Fibroblast of mammary gland (primary cell): ENCODE data around the gene PCDHA11.
"Not testable (repeated sequence)": the region's sequence is repeated elsewhere in the genome, so short reads cannot be mapped to it uniquely, and the experiment has no call there.

Experiments used
- DNase-seq: peaks from one replicate; pipeline ENCODE4 v3.0.0-alpha.2; 2010; ENCODE audit warnings: low read depth
- H3K4me3 ChIP-seq: 2 replicates; pipeline ENCODE4 v1.5.1; 2011; ENCODE audit warnings: low read depth, mild to moderate bottlenecking, low read length, moderate library complexity; ENCODE audit not compliant: control insufficient read depth
- TF ChIP-seq, protein P1 (sequence below): conservative IDR thresholded peaks from 2 replicates; pipeline ENCODE4 v1.5.1; 2011; ENCODE audit warnings: low read depth, low read length, inconsistent platforms; ENCODE audit not compliant: control insufficient read depth, insufficient read depth

PCDHA11 gene

DNA sequence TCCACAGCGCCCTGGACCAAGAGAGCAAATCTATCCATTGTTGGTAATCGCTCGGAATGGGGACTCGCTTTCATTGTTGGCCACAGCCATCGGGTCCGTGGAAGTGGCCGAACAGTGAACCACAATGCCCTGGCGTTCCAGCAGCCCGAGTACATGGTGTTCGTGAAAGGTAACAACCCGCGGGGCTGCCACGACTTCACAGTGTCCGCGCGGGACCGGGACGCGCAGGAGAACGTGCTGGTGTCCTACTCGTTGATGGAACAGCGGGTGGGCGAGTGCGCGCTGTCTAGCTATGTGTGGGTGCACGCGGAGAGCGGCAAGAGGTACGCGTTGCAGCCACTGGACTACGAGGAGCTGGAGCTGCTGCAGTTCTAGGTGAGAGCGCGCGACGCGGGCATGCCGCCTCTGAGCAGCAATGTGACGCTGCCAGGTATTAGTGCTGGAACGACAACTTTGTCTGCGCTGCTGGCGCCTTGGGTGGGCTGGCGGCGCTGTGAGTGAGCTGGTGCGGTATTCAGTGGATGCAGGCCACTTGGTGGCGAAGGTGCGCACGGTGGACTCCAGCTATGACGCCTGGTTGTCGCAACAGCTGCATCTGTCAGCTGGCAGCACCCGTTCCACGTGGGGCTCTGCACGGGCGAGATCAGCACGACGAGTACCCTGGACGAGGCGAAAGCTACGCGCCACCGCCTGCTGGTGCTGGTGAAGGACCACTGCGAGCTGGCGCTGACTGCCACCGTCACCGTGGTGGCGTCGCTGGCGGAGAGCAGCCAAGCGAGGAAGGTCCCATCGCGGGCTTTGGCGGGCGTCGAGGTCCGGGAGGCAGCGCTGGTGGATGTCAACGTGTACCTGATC, 6.1 kb upstream of the PCDHA11 start:
- no peak overlapping the region for H3K4me3 ChIP-seq
- no peak for DNase-seq
- TF ChIP-seq, protein P1, sequence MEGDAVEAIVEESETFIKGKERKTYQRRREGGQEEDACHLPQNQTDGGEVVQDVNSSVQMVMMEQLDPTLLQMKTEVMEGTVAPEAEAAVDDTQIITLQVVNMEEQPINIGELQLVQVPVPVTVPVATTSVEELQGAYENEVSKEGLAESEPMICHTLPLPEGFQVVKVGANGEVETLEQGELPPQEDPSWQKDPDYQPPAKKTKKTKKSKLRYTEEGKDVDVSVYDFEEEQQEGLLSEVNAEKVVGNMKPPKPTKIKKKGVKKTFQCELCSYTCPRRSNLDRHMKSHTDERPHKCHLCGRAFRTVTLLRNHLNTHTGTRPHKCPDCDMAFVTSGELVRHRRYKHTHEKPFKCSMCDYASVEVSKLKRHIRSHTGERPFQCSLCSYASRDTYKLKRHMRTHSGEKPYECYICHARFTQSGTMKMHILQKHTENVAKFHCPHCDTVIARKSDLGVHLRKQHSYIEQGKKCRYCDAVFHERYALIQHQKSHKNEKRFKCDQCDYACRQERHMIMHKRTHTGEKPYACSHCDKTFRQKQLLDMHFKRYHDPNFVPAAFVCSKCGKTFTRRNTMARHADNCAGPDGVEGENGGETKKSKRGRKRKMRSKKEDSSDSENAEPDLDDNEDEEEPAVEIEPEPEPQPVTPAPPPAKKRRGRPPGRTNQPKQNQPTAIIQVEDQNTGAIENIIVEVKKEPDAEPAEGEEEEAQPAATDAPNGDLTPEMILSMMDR: no peak

DNA sequence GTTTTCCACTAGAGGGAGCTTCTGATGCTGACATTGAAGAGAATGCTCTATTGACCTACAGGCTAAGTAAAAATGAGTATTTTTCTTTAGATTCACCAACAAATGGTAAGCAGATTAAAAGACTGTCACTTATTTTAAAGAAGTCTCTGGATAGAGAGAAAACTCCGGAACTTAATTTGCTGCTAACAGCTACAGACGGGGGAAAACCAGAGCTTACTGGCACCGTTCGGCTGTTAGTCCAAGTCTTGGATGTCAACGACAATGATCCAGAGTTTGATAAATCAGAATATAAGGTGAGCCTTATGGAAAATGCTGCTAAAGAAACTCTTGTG, 764 bp downstream of the PCDHA11 start:
- TF ChIP-seq, protein P1: peak; percentile 29
- H3K4me3 ChIP-seq: no peak overlapping the region
- peak; percentile 19 for DNase-seq

DNA sequence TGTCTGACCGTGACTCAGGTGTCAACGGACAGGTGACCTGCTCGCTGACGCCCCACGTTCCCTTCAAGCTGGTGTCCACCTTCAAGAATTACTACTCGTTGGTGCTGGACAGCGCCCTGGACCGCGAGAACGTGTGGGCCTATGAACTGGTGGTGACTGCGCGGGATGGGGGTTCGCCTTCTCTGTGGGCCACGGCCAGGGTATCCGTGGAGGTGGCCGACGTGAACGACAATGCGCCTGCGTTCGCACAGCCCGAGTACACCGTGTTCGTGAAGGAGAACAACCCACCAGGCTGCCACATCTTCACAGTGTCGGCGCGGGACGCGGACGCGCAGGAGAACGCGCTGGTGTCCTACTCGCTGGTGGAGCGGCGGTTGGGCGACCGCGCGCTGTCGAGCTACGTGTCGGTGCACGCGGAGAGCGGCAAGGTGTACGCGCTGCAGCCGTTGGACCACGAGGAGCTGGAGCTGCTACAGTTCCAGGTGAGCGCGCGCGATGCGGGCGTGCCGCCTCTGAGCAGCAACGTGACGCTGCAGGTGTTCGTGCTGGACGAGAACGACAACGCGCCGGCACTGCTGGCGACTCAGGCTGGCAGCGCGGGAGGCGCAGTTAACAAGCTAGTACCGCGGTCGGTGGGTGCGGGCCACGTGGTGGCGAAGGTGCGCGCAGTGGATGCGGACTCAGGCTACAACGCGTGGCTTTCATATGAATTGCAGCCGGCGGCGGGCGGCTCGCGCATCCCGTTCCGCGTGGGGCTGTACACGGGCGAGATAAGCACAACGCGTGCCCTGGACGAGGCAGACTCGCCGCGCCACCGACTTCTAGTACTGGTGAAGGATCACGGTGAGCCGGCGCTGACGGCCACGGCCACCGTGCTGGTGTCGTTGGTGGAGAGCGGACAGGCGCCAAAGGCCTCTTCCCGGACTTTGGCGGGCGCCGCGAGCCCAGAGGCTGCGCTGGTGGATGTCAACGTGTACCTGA, 1.8 kb downstream of the PCDHA11 start:
- no peak for DNase-seq
- TF ChIP-seq, protein P1: no peak
- H3K4me3 ChIP-seq: no peak overlapping the region

- H3K4me3 ChIP-seq: no peak within 1 kb of the TSS
- TF ChIP-seq, protein P1: no peak
- DNase-seq: no peak
These were observed 6.6 kb downstream of the PCDHA11 start, which contains the start of gene PCDHA12 for GRCh38 chr5:140875085-140876065. Gene PCDHA12 (plus strand): TSS chr5:140875308. CDS start chr5:140875473, 165 bp downstream.

DNA sequence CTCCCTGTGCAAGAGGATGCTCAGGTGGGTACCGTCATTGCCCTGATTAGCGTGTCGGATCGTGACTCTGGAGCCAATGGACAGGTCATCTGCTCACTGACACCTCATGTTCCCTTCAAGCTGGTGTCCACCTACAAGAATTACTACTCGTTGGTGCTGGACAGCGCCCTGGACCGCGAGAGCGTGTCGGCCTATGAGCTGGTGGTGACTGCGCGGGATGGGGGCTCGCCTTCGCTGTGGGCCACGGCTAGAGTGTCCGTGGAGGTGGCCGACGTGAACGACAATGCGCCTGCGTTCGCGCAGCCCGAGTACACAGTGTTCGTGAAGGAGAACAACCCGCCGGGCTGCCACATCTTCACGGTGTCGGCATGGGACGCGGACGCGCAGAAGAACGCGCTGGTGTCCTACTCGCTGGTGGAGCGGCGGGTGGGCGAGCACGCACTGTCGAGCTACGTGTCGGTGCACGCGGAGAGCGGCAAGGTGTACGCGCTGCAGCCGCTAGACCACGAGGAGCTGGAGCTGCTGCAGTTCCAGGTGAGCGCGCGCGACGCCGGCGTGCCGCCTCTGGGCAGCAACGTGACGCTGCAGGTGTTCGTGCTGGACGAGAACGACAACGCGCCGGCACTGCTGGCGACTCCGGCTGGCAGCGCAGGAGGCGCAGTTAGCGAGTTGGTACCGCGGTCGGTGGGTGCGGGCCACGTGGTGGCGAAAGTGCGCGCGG, 7.9 kb downstream of the PCDHA11 start:
- not testable (repeated sequence) for H3K4me3 ChIP-seq, DNase-seq

- no peak overlapping the region for H3K4me3 ChIP-seq
- TF ChIP-seq, protein P1: no peak
- no peak for DNase-seq
These were observed 8.5 kb downstream of the PCDHA11 start for GRCh38 chr5:140877262-140877581.
